ENCODE data around the gene CALCOCO1. TPM values are rescaled to one million over a fixed set of nuclear protein-coding genes. Genes with fewer than 3 reads are reported as not detected.

CALCOCO1 gene
- total RNA-seq, 2 donors from 2014 or later = 272 to 336 TPM

DNA sequence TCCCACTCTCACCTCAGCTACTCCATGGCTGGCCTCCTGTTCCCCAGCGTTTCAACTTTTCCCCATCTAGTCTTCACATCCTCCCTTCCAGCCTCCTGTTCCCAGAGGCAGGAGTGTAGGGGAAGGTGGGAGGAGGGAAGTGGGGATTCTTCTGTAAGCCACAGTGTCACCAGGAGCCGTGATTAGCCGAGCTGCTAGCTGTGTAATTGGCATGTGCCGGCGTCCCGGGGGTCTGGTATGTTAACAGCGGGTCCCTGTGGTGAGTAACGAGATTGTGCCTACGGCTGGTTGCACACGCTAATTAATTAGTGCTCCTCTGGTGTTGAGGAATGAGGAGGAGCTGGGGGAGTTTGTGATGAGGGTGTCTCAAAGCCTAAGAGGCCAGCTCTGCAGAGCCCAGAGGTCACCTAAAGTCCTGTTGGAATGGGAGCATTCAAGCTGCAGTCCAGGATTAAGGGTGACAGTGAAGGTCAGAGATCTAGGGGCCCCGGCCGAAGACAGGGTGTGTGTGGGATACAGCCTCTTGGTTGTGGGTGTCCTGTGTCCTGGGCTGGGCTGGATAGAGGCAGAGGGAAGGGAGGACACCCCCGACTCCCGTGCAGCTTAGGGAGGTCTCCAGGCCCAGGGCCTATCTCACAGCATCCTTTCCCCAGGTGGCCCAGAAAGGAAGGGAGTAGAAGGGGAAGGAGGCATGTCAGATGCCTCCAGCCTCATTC, 10.0 kb upstream of the CALCOCO1 start:
- Histone ChIP-seq H3K4me3 (no peak overlapping the region), H3K9me3 (no peaks in the 10 kb centered on the region), H3K36me3 (no peaks in the 10 kb centered on the region), H3K27me3 (replicated peaks; ENCODE audit: insufficient read depth) (no peaks in the 10 kb centered on the region), H3K27ac (no peak overlapping the region), H3K4me1 (ENCODE audit: control insufficient read depth in 1 of 2, low read depth in 2 of 2) (peaks cover 0 to 43% of the 10 kb centered on the region in 2 donors)
- TF ChIP-seq, protein P1, sequence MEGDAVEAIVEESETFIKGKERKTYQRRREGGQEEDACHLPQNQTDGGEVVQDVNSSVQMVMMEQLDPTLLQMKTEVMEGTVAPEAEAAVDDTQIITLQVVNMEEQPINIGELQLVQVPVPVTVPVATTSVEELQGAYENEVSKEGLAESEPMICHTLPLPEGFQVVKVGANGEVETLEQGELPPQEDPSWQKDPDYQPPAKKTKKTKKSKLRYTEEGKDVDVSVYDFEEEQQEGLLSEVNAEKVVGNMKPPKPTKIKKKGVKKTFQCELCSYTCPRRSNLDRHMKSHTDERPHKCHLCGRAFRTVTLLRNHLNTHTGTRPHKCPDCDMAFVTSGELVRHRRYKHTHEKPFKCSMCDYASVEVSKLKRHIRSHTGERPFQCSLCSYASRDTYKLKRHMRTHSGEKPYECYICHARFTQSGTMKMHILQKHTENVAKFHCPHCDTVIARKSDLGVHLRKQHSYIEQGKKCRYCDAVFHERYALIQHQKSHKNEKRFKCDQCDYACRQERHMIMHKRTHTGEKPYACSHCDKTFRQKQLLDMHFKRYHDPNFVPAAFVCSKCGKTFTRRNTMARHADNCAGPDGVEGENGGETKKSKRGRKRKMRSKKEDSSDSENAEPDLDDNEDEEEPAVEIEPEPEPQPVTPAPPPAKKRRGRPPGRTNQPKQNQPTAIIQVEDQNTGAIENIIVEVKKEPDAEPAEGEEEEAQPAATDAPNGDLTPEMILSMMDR (IDR thresholded peaks at IDR 0.05) = no peak
- DNase-seq (ENCODE audit: low spot score) (no peak), ATAC-seq (ENCODE audit: insufficient number of reproducible peaks, low FRiP score, low read depth) (no peak)

DNA sequence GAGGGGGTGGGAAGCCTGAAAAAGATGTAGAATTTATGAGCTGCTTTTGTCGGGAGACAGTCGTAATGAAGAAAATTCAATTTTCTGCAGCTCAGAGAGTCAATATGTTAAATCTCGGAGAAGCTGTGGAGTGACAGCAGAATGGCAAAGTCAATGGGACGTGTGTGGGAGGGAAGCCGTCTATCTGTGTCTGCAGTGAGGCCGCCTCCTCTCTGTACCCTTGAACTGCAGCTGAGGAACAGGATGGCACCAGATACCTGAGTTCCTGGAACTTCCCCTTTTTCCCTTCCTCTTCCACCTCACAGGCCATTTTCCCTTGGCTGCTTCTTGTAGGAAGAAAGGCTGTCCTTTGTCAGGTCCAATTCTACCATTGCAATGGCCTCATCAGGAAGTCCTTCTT, 9.3 kb upstream of the CALCOCO1 start:
- H3K4me3 ChIP-seq = no peak overlapping the region
- H3K27me3 ChIP-seq (replicated peaks; ENCODE audit: insufficient read depth) = no peaks in the 10 kb centered on the region
- DNase-seq (ENCODE audit: low spot score) (no peak), ATAC-seq (ENCODE audit: insufficient number of reproducible peaks, low FRiP score, low read depth) (no peak)
- H3K4me1 ChIP-seq (ENCODE audit: control insufficient read depth in 1 of 2, low read depth in 2 of 2) = peaks cover 0 to 47% of the 10 kb centered on the region in 2 donors
- peak overlapping the region in 1 of 2 donors; percentile 32 for H3K27ac ChIP-seq
- no peaks in the 10 kb centered on the region for H3K9me3 ChIP-seq
- no peaks in the 10 kb centered on the region for H3K36me3 ChIP-seq
- TF ChIP-seq, protein P1 (IDR thresholded peaks at IDR 0.05) = no peak

DNA sequence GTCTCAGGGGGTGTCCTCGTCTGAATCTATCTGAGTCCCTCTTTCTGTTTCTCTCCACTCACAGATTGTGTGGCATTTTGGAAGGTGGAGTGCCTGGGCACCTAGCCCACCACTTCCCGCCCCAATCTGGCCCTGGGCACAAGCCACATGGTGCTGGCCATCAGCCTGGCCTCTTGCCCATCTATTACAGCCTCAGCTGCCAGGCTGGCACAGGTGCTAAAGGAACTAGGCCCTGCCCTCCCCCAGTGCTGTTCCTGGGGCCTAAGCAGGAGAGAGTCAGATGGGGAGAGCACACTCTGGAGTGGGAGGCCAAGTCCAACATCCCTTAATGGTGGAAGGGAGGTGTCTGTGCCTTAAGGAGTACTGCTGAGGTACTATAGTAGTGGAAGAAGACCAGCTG, 8.3 kb upstream of the CALCOCO1 start:
- no peak for ATAC-seq (ENCODE audit: insufficient number of reproducible peaks, low FRiP score, low read depth)
- Histone ChIP-seq H3K9me3 (no peaks in the 10 kb centered on the region), H3K27ac (peak overlapping the region; percentile 32 to 37), H3K27me3 (replicated peaks; ENCODE audit: insufficient read depth) (no peaks in the 10 kb centered on the region), H3K4me1 (ENCODE audit: control insufficient read depth in 1 of 2, low read depth in 2 of 2) (peaks cover 0 to 49% of the 10 kb centered on the region in 2 donors), H3K4me3 (no peak overlapping the region), H3K36me3 (no peaks in the 10 kb centered on the region)
- DNase-seq (ENCODE audit: low spot score) = no peak
- TF ChIP-seq, protein P1 (IDR thresholded peaks at IDR 0.05) = no peak

DNA sequence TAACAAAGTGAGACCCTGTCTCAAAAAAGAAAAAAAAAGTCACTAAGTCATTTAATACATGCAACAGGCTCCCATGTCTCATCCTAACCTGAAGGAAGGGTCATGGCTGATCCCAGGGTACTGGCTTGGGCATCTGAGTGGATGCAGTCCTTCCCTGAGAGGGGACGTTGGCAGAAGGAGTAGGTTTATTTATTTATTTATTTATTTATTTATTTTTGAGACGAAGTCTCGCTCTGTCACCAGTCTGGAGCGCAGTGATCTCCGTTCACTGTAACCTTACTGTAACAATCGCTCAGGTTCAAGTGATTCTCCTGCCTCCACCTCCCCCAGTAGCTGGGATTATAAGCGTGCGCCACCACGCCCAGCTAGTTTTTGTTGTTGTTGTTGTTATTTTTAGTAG, 7.2 kb upstream of the CALCOCO1 start:
- Histone ChIP-seq H3K9me3 (no peaks in the 10 kb centered on the region), H3K4me1 (ENCODE audit: control insufficient read depth in 1 of 2, low read depth in 2 of 2) (peaks cover 0 to 41% of the 10 kb centered on the region in 2 donors), H3K36me3 (no peaks in the 10 kb centered on the region), H3K27me3 (replicated peaks; ENCODE audit: insufficient read depth) (no peaks in the 10 kb centered on the region), H3K4me3 (no peak overlapping the region), H3K27ac (peak overlapping the region; percentile 37 to 61)
- ATAC-seq (ENCODE audit: insufficient number of reproducible peaks, low FRiP score, low read depth) (no peak), DNase-seq (ENCODE audit: low spot score) (no peak)
- TF ChIP-seq, protein P1 (IDR thresholded peaks at IDR 0.05) = no peak

DNA sequence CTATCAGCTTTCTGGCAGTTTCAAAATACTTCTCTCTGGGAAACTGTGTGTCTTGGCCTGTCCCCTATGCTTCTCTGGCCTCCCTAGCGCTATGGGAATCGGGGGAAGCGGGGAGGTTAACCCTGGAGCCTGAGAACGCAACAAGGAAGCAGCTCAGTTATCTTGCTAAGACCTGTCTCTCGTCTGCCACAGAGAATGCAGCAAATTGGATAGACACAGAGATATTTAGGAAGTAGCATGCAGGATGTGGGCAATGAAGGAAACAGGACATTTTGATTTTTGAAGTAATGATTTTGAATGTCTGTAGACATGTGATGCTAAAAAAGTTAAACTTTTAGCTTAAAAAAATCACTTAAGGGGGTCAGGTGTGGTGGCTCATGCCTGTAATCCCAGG, 6.6 kb upstream of the CALCOCO1 start:
- DNase-seq (ENCODE audit: low spot score) = no peak
- peak overlapping the region; percentile 48 to 61 for H3K27ac ChIP-seq

More for the DNA sequence above, 6.6 kb upstream of the CALCOCO1 start:
- TF ChIP-seq, protein P1 (IDR thresholded peaks at IDR 0.05) = no peak
- no peak overlapping the region for H3K4me3 ChIP-seq
- H3K36me3 ChIP-seq = no peaks in the 10 kb centered on the region
- no peaks in the 10 kb centered on the region for H3K9me3 ChIP-seq
- no peak for ATAC-seq (ENCODE audit: insufficient number of reproducible peaks, low FRiP score, low read depth)
- H3K27me3 ChIP-seq (replicated peaks; ENCODE audit: insufficient read depth) = no peaks in the 10 kb centered on the region
- H3K4me1 ChIP-seq (ENCODE audit: control insufficient read depth in 1 of 2, low read depth in 2 of 2) = peaks cover 0 to 40% of the 10 kb centered on the region in 2 donors

Data from thoracic aorta (tissue), 2 donors.